GM10248 (cell line): ENCODE data around the gene TCHP.

Experiments used
- CTCF ChIA-PET: fragments of 300-600 bp; sonication (Branson Sonifier 250); formaldehyde crosslinking; extraction: SDS; loops from one replicate; lab custom pipeline; 2021; ENCODE audit warnings: antibody characterized with exemption; lab: Yijun Ruan, JAX
- POLR2A ChIA-PET: fragments of 350-650 bp; sonication (Branson Sonifier 250); formaldehyde crosslinking; extraction: SDS; loops from one replicate; lab custom pipeline; 2020; ENCODE audit warnings: antibody characterized with exemption; lab: Yijun Ruan, JAX
- DNase-seq: peaks from one replicate; pipeline ENCODE4 v3.0.0; 2012; ENCODE audit errors: extremely low spot score
- CTCF ChIP-seq: IDR thresholded peaks from 2 replicates; pipeline ENCODE4 v1.5.1; 2012; ENCODE audit warnings: mild to moderate bottlenecking, low read depth; ENCODE audit errors: extremely low read depth, missing control alignments, control extremely low read depth

TCHP gene

GRCh38 chr12:109878749-109879148 is 21.3 kb upstream of the TCHP start:
- ChIA-PET POLR2A (no interaction called here), CTCF (interaction anchor here (1.0 to 4.3 kb wide), 4 partner anchors 10 to 74 kb away, joined by 3 to 31 read pairs (median 4); no protein-coding TSS in a partner anchor)
- DNase-seq: no peak
- no peak for TF ChIP-seq CTCF

GRCh38 chr12:109879351-109880042 is 20.6 kb upstream of the TCHP start:
- CTCF ChIA-PET: interaction anchor here (1.0 to 4.3 kb wide), 3 partner anchors 23 to 75 kb away, joined by 3 to 31 read pairs (median 6); no protein-coding TSS in a partner anchor
- no peak for TF ChIP-seq CTCF
- DNase-seq: no peak
- POLR2A ChIA-PET: no interaction called here

GRCh38 chr12:109880043-109880931 is 19.8 kb upstream of the TCHP start, which contains the start of gene GLTP:
GLTP (minus strand) TSS chr12:109880541; CDS start chr12:109880374, 167 bp downstream.
- peak; percentile 98 for DNase-seq
- POLR2A ChIA-PET: no interaction called here
- CTCF ChIA-PET: interaction anchor here (1.0 to 4.4 kb wide), 6 partner anchors 13 to 76 kb away, joined by 3 to 31 read pairs (median 6); no protein-coding TSS in a partner anchor
- peak; percentile 93 for TF ChIP-seq CTCF

- TF ChIP-seq CTCF: no peak
- ChIA-PET POLR2A (no interaction called here), CTCF (interaction anchor here (1.0 to 4.4 kb wide), 4 partner anchors 12 to 76 kb away, joined by 3 to 26 read pairs (median 6); no protein-coding TSS in a partner anchor)
- DNase-seq: no peak
These were observed 19.1 kb upstream of the TCHP start for GRCh38 chr12:109880938-109881337.

GRCh38 chr12:109881752-109882151 is 18.3 kb upstream of the TCHP start:
- no peak for DNase-seq
- POLR2A ChIA-PET: no interaction called here
- no peak for TF ChIP-seq CTCF
- CTCF ChIA-PET: interaction anchor here (0.7 to 4.4 kb wide), 6 partner anchors 9 to 76 kb away, joined by 3 to 26 read pairs (median 4); no protein-coding TSS in a partner anchor

GRCh38 chr12:109883461-109883860 is 16.6 kb upstream of the TCHP start:
- CTCF ChIA-PET: interaction anchor here (1.0 to 4.4 kb wide), 2 partner anchors 20 to 29 kb away, joined by 3 to 26 read pairs; no protein-coding TSS in a partner anchor
- POLR2A ChIA-PET: no interaction called here
- no peak for DNase-seq
- TF ChIP-seq CTCF: no peak
